MCF 10A (cell line): Measurements from ENCODE around the gene EIF2B5. TPM values are rescaled to one million over a fixed set of nuclear protein-coding genes. Genes with fewer than 3 reads are reported as not detected.
A peak's percentile ranks its signal among the peaks of the same experiment; 100 is the strongest.

Experiments
- BruUV-seq: library from RNA; stranded (reverse); fragments of 400-500 nt; replicated peaks from 2 replicates; lab custom pipeline; 2021; lab: Mats Ljungman, UMichigan
- CTCF ChIA-PET: fragments of 300-600 bp; sonication (Branson Sonifier 250); formaldehyde crosslinking; extraction: SDS; loops from one replicate; lab custom pipeline; 2021; ENCODE audit warnings: antibody characterized with exemption, inconsistent platforms; lab: Yijun Ruan, JAX
- POLR2A ChIA-PET: fragments of 300-600, 350-650 bp; sonication (Branson Sonifier 250); formaldehyde crosslinking; extraction: SDS; loops from one replicate; lab custom pipeline; 2020; ENCODE audit warnings: antibody characterized with exemption, inconsistent platforms; lab: Yijun Ruan, JAX
- DNase-seq: peaks from one replicate; pipeline ENCODE4 v3.0.0-alpha.2; 2018; ENCODE audit not compliant: unreplicated experiment
- H3K27ac Mint-ChIP-seq: one replicate; pipeline ENCODE4 v1.8.0; 2022; ENCODE audit warnings: mild to moderate bottlenecking, low read depth, mixed read lengths; ENCODE audit not compliant: unreplicated experiment
- H3K27me3 Mint-ChIP-seq: one replicate; pipeline ENCODE4 v1.8.0; 2022; ENCODE audit warnings: mixed read lengths; ENCODE audit not compliant: insufficient read depth, unreplicated experiment
- H3K36me3 Mint-ChIP-seq: one replicate; pipeline ENCODE4 v1.8.0; 2022; ENCODE audit warnings: mild to moderate bottlenecking, moderate library complexity, mixed read lengths; ENCODE audit not compliant: insufficient read depth, unreplicated experiment
- H3K4me1 Mint-ChIP-seq: one replicate; pipeline ENCODE4 v1.8.0; 2022; ENCODE audit warnings: mixed read lengths; ENCODE audit not compliant: insufficient read depth, unreplicated experiment
- H3K4me3 Mint-ChIP-seq: one replicate; pipeline ENCODE4 v1.8.0; 2022; ENCODE audit warnings: mild to moderate bottlenecking, moderate library complexity, mixed read lengths; ENCODE audit not compliant: unreplicated experiment
- H3K9me3 Mint-ChIP-seq: one replicate; pipeline ENCODE4 v1.8.0; 2022; ENCODE audit warnings: mixed read lengths; ENCODE audit not compliant: unreplicated experiment
- intact Hi-C: fragments of 100-400 bp; cut with micrococcal nuclease; formaldehyde crosslinking; loops from 2 replicates; pipeline ENCODE4 v1.14.1; 2022
- total RNA-seq: library from RNA; stranded (reverse); gene quantifications from 2 replicates; pipeline ENCODE4 v1.2.3, GENCODE V29; 2022
- TF ChIP-seq, protein P1 (sequence below): fragments of 200-600 bp; IDR thresholded peaks from one replicate; pipeline ENCODE4 v1.8.0; 2022; ENCODE audit warnings: antibody characterized with exemption, mild to moderate bottlenecking; ENCODE audit not compliant: unreplicated experiment

EIF2B5 gene
- total RNA-seq, 1 experiment from 2014 or later: 36.1 TPM

DNA sequence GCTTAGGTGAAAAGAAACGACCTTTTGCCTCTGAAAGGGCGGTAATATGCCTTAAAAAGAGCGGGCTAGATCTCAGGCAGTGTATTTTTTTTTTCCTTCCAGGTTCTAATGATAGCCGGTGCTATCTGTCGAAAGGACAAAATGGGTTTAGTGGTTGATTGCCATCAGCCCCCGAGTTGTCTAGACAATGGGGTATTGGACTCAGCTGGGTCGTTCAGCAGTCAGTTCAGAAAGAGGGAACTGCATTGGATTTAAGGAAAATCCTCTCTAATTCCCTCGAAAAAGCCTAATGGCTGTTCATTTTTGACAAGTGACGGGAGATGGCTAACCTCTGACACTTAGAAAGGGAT lies 728 bp downstream of the EIF2B5 start:
- ChIA-PET POLR2A (interaction anchor here (0.6 to 4.5 kb wide), 17 partner anchors 9 to 251 kb away, joined by 3 to 59 read pairs (median 8); partner anchors contain the start of genes ABCC5, ABCF3, AP2M1 and DVL3), CTCF (interaction anchor here (0.6 to 1.7 kb wide), 5 partner anchors 8 to 655 kb away, joined by 3 to 6 read pairs (median 4); partner anchors contain the start of gene ABCC5)
- Mint-ChIP-seq H3K4me3 (peak overlapping the region; percentile 99), H3K36me3 (peaks cover 18% of the 10 kb centered on the region), H3K4me1 (peaks cover 22% of the 10 kb centered on the region), H3K9me3 (no peaks in the 10 kb centered on the region), H3K27me3 (no peaks in the 10 kb centered on the region), H3K27ac (peak overlapping the region; percentile 83)
- intact Hi-C loops: loop anchor here (2.0 to 10.0 kb wide), 3 partner anchors 51 to 241 kb away; partner anchors contain the start of genes ABCF3 and HTR3D
- TF ChIP-seq, protein P1, sequence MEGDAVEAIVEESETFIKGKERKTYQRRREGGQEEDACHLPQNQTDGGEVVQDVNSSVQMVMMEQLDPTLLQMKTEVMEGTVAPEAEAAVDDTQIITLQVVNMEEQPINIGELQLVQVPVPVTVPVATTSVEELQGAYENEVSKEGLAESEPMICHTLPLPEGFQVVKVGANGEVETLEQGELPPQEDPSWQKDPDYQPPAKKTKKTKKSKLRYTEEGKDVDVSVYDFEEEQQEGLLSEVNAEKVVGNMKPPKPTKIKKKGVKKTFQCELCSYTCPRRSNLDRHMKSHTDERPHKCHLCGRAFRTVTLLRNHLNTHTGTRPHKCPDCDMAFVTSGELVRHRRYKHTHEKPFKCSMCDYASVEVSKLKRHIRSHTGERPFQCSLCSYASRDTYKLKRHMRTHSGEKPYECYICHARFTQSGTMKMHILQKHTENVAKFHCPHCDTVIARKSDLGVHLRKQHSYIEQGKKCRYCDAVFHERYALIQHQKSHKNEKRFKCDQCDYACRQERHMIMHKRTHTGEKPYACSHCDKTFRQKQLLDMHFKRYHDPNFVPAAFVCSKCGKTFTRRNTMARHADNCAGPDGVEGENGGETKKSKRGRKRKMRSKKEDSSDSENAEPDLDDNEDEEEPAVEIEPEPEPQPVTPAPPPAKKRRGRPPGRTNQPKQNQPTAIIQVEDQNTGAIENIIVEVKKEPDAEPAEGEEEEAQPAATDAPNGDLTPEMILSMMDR: no peak
- no peak for DNase-seq
- BruUV-seq: TSS peak; percentile 46

DNA sequence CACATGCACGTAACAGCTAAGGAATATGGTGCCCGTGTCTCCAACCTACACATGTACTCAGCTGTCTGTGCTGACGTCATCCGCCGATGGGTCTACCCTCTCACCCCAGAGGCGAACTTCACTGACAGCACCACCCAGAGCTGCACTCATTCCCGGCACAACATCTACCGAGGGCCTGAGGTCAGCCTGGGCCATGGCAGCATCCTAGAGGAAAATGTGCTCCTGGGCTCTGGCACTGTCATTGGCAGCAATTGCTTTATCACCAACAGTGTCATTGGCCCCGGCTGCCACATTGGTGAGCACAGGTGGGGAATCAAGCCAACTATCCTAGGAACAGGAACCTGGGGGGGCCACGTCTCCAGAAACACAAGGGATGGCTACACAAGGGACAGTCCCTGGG lies 5.3 kb downstream of the EIF2B5 start:
- H3K4me3 Mint-ChIP-seq: no peak overlapping the region
- CTCF ChIA-PET: no interaction called here
- no TSS peak for BruUV-seq
- no peaks in the 10 kb centered on the region for H3K9me3 Mint-ChIP-seq
- no peaks in the 10 kb centered on the region for H3K27me3 Mint-ChIP-seq
- DNase-seq: no peak
- peaks cover 13% of the 10 kb centered on the region for H3K4me1 Mint-ChIP-seq
- no peak overlapping the region for H3K27ac Mint-ChIP-seq
- POLR2A ChIA-PET: no interaction called here
- H3K36me3 Mint-ChIP-seq: peaks cover 49% of the 10 kb centered on the region
- TF ChIP-seq, protein P1: no peak
- intact Hi-C loops: no loop called here

DNA sequence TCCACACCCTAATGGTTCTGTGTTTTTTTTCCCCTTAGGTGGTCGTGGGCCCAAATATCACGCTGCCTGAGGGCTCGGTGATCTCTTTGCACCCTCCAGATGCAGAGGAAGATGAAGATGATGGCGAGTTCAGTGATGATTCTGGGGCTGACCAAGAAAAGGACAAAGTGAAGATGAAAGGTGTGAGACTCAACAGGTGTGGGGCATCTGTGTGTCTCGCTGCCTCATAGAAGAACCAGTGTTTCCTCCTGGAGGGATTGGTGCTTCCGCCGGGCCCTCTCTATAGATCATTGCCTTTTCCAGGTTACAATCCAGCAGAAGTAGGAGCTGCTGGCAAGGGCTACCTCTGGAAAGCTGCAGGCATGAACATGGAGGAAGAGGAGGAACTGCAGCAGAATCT lies 7.0 kb downstream of the EIF2B5 start:
- Mint-ChIP-seq H3K27ac (no peak overlapping the region), H3K4me3 (no peak overlapping the region), H3K36me3 (peaks cover 49% of the 10 kb centered on the region), H3K27me3 (no peaks in the 10 kb centered on the region), H3K9me3 (no peaks in the 10 kb centered on the region), H3K4me1 (peaks cover 5% of the 10 kb centered on the region)
- CTCF ChIA-PET: interaction anchor here (0.8 kb wide), 1 partner anchor 112 kb away, joined by 3 read pairs; no protein-coding TSS in a partner anchor
- no TSS peak for BruUV-seq
- DNase-seq: no peak
- TF ChIP-seq, protein P1: no peak
- POLR2A ChIA-PET: no interaction called here
- intact Hi-C loops: no loop called here

DNA sequence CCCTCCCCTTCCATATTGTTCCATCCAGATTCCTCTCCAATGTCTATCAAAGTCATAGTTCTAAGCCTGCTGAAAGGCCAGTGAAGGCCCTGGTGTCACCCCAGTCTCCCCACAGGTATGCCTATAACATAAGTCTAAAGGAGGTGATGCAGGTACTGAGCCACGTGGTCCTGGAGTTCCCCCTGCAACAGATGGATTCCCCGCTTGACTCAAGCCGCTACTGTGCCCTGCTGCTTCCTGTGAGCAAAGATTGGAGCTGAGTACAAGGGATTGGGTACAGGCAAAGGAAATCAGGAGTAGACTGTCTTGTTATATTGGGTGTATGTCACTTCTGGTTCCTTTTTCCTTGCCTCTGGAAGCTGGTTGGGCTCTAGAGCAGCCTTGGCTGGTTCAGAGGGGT lies 8.2 kb downstream of the EIF2B5 start:
- ChIA-PET POLR2A (interaction anchor here (0.5 to 4.4 kb wide), 2 partner anchors 8 to 298 kb away, joined by 3 to 39 read pairs; partner anchors contain the start of gene EIF2B5), CTCF (interaction anchor here (0.6 to 1.7 kb wide), 2 partner anchors 36 to 259 kb away, joined by 3 to 4 read pairs; partner anchors contain the start of gene PARL)
- Mint-ChIP-seq H3K4me1 (peaks cover 5% of the 10 kb centered on the region), H3K36me3 (peaks cover 49% of the 10 kb centered on the region), H3K27ac (no peak overlapping the region), H3K27me3 (no peaks in the 10 kb centered on the region), H3K9me3 (no peaks in the 10 kb centered on the region), H3K4me3 (no peak overlapping the region)
- DNase-seq: no peak
- no TSS peak for BruUV-seq
- intact Hi-C loops: no loop called here
- TF ChIP-seq, protein P1: no peak
